SU-DHL-6 (cell line): ENCODE results near the gene PRRX2.

Experiments
- H2AFZ ChIP-seq: fragments of 200-600 bp; sonication (generic); 2 replicates; pipeline ENCODE4 v1.6.1; 2014; ENCODE audit warnings: low read depth, mild to moderate bottlenecking, moderate library complexity, mixed read lengths, antibody characterized with exemption, low read length; ENCODE audit not compliant: severe bottlenecking
- H3F3A ChIP-seq: fragments of 200-600 bp; shearing (Covaris generic); 2 replicates; pipeline ENCODE4 v1.6.0; 2016; ENCODE audit warnings: antibody characterized with exemption, mild to moderate bottlenecking; ENCODE audit not compliant: insufficient read depth
- H3K27ac ChIP-seq: fragments of 200-600 bp; sonication (generic); 2 replicates; pipeline ENCODE4 v1.5.1; 2016; ENCODE audit warnings: low read depth, mild to moderate bottlenecking, low read length, moderate library complexity, mixed read lengths
- H3K27me3 ChIP-seq: fragments of 200-600 bp; sonication (generic), shearing (Covaris generic); 2 replicates; pipeline ENCODE4 v1.6.0; 2014; ENCODE audit warnings: mild to moderate bottlenecking, low read length
- H3K36me3 ChIP-seq: fragments of 200-600 bp; sonication (generic); 2 replicates; pipeline ENCODE4 v1.6.1; 2014; ENCODE audit warnings: mild to moderate bottlenecking, low read length, mixed read lengths
- H3K4me2 ChIP-seq: fragments of 300-600, 200-600 bp; shearing (Covaris generic), sonication (generic); 2 replicates; pipeline ENCODE4 v1.6.0; 2014; ENCODE audit warnings: low read length, low read depth, mild to moderate bottlenecking; ENCODE audit not compliant: poor library complexity, severe bottlenecking
- H3K4me3 ChIP-seq: fragments of 200-600 bp; sonication (generic); 2 replicates; pipeline ENCODE4 v1.5.1; 2014; ENCODE audit warnings: antibody characterized with exemption, low read length, mild to moderate bottlenecking, mixed read lengths; ENCODE audit not compliant: insufficient read depth, poor library complexity, severe bottlenecking
- H3K79me2 ChIP-seq: fragments of 200-600 bp; sonication (generic); 2 replicates; pipeline ENCODE4 v1.6.1; 2014; ENCODE audit warnings: mild to moderate bottlenecking, low read length, moderate library complexity; ENCODE audit not compliant: insufficient read depth
- H3K9ac ChIP-seq: fragments of 200-600 bp; sonication (generic); 2 replicates; pipeline ENCODE4 v1.7.0; 2014; ENCODE audit warnings: mild to moderate bottlenecking, low read length
- H3K9me2 ChIP-seq: fragments of 200-600 bp; sonication (generic); replicated peaks from 2 replicates; pipeline ENCODE4 v1.6.1; 2014; ENCODE audit warnings: low read length; ENCODE audit not compliant: insufficient read depth
- H3K9me3 ChIP-seq: fragments of 200-600 bp; sonication (generic); 2 replicates; pipeline ENCODE4 v1.6.1; 2014; ENCODE audit warnings: low read length, mixed read lengths; ENCODE audit not compliant: insufficient read depth
- H4K20me1 ChIP-seq: fragments of 200-600 bp; sonication (generic); 2 replicates; pipeline ENCODE4 v1.6.1; 2014; ENCODE audit warnings: low read depth, mild to moderate bottlenecking, antibody characterized with exemption, low read length, moderate library complexity, mixed read lengths
- EZH2phosphoT487 ChIP-seq: fragments of 200-600 bp; sonication (generic), shearing (Covaris generic); conservative IDR thresholded peaks from 2 replicates; pipeline ENCODE4 v1.6.1; 2018; ENCODE audit warnings: mild to moderate bottlenecking, antibody characterized with exemption, low read length, moderate library complexity, mixed read lengths
- TF ChIP-seq, protein P1 (sequence below): fragments of 200-600 bp; sonication (generic); IDR thresholded peaks from one replicate; pipeline ENCODE4 v1.5.1; 2017; ENCODE audit warnings: antibody characterized with exemption, mild to moderate bottlenecking, low read length, moderate library complexity; ENCODE audit not compliant: insufficient read depth, poor library complexity, severe bottlenecking

PRRX2 gene

DNA sequence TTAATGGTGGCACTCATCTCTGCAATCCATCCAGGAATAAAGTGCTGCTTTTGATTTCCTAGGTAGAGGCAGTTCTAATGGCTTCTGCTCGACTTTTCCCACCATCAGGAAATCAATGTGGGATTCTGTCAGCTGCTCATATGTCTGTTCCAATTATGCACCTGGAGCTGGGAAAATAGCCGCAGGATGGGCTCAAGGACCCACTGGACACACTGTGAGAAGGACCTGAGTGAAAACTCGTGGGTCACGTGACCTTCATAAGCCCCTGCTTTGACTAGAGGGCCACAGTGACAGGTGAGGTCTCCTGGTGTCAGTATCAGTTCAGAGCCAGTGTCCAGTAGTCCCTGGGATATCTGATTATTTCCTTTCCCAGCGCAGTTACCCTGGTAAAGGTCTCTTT, 105.3 kb downstream of the PRRX2 start:
- H2AFZ ChIP-seq: no peak overlapping the region
- no peak overlapping the region for H3K4me3 ChIP-seq
- no peaks in the 10 kb centered on the region for H3K9me3 ChIP-seq
- H3K27me3 ChIP-seq: no peaks in the 10 kb centered on the region
- no peaks in the 10 kb centered on the region for H3K36me3 ChIP-seq
- no peaks in the 10 kb centered on the region for H4K20me1 ChIP-seq
- H3K9ac ChIP-seq: no peak overlapping the region
- H3K4me2 ChIP-seq: no peak overlapping the region
- no peaks in the 10 kb centered on the region for H3K9me2 ChIP-seq
- no peak overlapping the region for H3K27ac ChIP-seq
- H3F3A ChIP-seq: no peaks in the 10 kb centered on the region
- no peak for TF ChIP-seq EZH2phosphoT487
- TF ChIP-seq, protein P1, sequence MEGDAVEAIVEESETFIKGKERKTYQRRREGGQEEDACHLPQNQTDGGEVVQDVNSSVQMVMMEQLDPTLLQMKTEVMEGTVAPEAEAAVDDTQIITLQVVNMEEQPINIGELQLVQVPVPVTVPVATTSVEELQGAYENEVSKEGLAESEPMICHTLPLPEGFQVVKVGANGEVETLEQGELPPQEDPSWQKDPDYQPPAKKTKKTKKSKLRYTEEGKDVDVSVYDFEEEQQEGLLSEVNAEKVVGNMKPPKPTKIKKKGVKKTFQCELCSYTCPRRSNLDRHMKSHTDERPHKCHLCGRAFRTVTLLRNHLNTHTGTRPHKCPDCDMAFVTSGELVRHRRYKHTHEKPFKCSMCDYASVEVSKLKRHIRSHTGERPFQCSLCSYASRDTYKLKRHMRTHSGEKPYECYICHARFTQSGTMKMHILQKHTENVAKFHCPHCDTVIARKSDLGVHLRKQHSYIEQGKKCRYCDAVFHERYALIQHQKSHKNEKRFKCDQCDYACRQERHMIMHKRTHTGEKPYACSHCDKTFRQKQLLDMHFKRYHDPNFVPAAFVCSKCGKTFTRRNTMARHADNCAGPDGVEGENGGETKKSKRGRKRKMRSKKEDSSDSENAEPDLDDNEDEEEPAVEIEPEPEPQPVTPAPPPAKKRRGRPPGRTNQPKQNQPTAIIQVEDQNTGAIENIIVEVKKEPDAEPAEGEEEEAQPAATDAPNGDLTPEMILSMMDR: no peak
- H3K79me2 ChIP-seq: no peaks in the 10 kb centered on the region
